Endothelial cell of umbilical vein (primary cell): ENCODE data around the gene THTPA.
"Not testable (repeated sequence)": the region's sequence is repeated elsewhere in the genome, so short reads cannot be mapped to it uniquely, and the experiment has no call there.

ENCODE experiments used
- CTCF ChIP-seq, 2 donors: IDR thresholded peaks; 1 replicate in 1 of 2; 2 replicates in 1 of 2; pipeline ENCODE4 v1.5.1; 2011; ENCODE audit warnings: low read length in 2 of 2, mild to moderate bottlenecking in 2 of 2, moderate library complexity in 2 of 2, control low read depth in 1 of 2, inconsistent platforms in 1 of 2, low read depth in 1 of 2; ENCODE audit not compliant: insufficient read depth in 1 of 2; ENCODE audit errors: extremely low read depth in 1 of 2
- EZH2 ChIP-seq: IDR thresholded peaks from 2 replicates; pipeline ENCODE4 v1.6.1; 2012; ENCODE audit warnings: borderline replicate concordance, low read depth, mild to moderate bottlenecking, moderate library complexity, low read length, inconsistent platforms; ENCODE audit not compliant: severe bottlenecking
- POLR2A ChIP-seq: IDR thresholded peaks from 2 replicates; pipeline ENCODE4 v1.6.1; 2012; ENCODE audit warnings: low read depth, mild to moderate bottlenecking, control low read depth, low read length
- POLR2AphosphoS5 ChIP-seq: IDR thresholded peaks from 2 replicates; pipeline ENCODE4 v1.6.1; 2012; ENCODE audit warnings: low read depth, mild to moderate bottlenecking, control low read depth, low read length, moderate library complexity; ENCODE audit not compliant: insufficient read depth

- TF ChIP-seq POLR2AphosphoS5; EZH2; POLR2A; CTCF (IDR thresholded peaks at IDR 0.05; ENCODE audit: extremely low read depth in 1 of 2, insufficient read depth in 1 of 2, low read depth in 1 of 2, low read length in 2 of 2): not testable (repeated sequence)
Observed at GRCh38 chr14:23584527-23585203, 28.6 kb downstream of the THTPA start.
